Right renal cortex interstitium (tissue), 3 donors: ENCODE data around the gene SEC23A. TPM values are rescaled to one million over a fixed set of nuclear protein-coding genes. Genes with fewer than 3 reads are reported as not detected.
A peak's percentile ranks its signal among the peaks of the same experiment; 100 is the strongest.
"Not testable (repeated sequence)": the region's sequence is repeated elsewhere in the genome, so short reads cannot be mapped to it uniquely, and the experiment has no call there.

ENCODE experiments used
- DNase-seq, 3 donors: peaks; one replicate each; pipeline ENCODE4 v3.0.0-alpha.2; 2013; ENCODE audit warnings: low read depth in 3 of 3, low spot score in 2 of 3
- polyA plus RNA-seq, 3 donors: library from polyadenylated mRNA; unstranded; fragments of 120-200 nt; gene quantifications; one replicate each; pipeline ENCODE4 v1.2.1, GENCODE V29; 2013; ENCODE audit not compliant: insufficient read length in 3 of 3

SEC23A gene
- polyA plus RNA-seq, 3 donors: 65.1 to 67.7 (median 65.6) TPM

DNA sequence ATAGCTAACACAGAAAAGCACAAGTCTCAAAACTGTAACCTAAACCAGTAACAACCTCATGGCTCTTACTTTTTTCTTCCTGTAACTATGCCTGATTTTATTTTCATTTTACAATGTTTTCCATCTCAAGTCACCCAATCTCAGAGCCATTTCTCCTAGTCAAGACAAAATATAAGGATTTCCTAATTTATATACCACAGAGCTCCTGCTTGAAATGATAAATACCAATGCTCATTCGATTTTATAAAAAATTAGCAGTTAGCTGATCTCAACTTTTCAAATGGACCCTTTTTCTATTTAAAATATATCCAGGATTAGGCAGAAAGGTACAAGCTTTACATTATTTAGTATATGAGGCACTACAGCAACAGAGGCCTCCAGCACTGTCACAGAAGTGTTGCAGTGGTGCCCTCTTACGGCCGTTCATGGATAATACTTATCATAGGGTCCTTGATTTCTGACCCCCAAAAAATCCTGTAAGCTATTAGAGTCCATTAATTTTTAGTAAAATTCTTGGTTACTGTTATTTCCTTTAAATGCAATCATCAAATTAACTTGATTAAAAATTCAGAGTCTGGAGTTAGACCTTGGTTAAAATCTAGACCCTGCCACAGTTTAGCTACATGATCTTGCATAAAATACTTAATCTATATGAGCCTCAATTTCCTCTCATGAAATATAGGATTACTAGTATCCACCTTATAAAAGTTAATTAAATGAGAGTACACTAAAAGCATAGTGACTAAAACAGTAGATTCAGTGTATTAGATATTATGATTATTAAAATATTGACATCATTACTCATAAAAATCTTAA, 68.3 kb downstream of the SEC23A start:
- DNase-seq: no peak

DNA sequence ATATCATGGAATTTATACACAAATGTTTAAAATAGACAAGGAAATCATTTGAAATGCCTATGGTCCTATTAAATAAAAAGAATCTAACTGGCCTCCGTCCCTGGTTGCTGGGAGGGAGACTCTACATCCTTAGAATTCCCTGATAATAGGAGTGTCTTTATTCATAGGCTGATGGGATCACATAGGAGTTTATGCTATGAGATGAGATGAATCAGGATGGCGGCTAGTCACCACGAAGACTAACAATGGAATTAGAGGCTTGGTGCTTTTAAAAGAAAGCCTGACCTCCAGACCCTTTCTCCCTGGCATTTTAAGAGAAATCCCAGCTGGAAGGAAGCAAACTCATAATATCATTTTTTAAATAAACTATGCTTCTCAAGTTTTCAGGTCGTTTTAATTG, 69.7 kb downstream of the SEC23A start:
- no peak for DNase-seq

DNA sequence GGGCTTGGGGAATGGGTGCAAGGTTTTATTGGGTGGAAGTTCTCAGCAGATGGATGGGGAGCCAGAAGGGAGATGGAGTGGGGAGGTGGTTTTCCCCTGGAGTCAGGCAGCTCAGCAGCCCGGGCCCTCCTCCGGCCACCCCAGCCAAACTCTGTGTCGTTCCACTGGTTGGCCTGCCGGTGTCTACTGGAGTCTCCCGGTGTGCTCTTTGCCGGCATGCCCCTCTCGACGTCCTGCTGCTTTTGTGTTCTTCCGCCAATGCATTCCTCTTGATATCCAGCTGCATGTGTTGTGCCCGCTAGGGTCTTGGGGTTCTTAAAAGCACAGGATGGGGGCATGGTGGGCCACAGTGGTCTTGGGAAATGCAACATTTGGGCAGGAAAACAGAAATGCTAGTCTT, 72.8 kb downstream of the SEC23A start:
- DNase-seq: no peak

DNA sequence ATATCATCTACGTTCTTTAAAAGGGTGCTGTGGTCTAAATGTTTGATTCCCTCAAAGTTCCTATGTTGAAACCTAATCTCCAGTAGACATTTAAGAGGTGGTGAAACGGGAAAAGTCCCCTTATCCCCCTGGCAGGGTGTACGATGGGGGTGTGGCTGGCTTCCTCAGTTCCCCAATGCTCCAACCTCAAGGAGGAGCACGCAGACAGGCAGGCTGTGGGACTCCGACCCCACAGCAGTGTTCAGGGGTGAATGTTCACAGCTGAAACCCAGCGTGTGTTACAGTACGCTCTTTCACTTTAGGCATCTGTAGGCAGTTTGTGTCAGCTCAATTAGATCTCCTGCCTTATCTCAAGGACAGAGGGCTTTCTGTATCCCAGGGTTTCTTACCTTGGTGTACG, 73.2 kb downstream of the SEC23A start:
- DNase-seq: no peak

DNA sequence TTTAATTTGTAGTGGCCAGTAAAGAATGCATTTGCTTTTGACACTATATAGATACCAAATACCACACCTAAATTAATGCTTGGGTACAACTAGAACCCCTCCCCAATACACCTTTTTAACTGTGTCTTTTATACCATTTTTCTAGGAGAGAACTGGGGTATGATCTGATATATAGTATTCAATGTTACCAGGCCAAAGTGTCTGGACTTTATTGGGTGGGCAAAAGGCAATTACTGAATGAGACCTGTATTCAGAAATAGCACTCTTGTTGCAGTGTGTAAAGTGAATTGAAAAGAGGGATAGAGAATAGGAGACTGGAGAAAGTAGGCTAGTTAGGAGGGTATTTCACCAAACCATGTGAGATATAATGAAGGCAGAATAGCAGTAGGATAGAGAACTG, 74.4 kb downstream of the SEC23A start:
- no peak for DNase-seq

DNA sequence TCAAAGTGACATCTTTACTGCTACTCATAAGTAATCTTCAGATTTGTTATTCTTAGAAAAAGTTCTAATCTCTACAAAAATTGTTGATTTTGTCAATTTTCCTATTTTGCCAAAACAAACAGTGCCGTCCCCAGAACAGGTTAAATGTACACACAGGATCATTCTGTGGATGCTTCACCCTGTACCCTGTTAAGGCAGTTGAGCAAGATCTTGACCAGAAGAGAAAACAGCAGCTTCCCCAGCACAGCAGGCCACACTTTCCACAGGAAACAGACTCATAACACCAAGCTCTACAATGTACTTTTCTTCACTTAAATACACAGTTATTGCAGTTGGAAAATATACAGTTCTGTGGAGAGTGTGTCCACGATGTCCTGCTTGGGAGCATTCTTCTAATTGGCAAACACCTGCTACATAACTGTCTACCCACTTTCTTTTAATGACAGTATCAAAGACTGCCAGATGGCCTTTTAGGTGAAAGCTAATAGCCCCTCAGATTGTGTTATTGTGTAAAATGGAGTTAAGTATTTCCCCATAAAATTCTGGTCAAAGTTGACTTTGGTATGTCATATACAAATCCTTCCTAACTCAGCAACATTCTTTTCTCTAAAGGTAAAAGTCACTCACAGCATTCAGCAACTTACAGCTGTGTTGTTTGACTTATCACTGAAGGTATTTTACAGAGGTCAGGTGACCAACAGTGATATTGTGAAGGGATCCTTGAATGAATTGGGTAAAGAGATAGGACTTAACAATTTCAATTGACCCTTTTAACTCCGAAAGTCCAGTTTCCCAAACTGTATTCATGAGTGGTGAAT, 77.0 kb downstream of the SEC23A start:
- no peak for DNase-seq

DNA sequence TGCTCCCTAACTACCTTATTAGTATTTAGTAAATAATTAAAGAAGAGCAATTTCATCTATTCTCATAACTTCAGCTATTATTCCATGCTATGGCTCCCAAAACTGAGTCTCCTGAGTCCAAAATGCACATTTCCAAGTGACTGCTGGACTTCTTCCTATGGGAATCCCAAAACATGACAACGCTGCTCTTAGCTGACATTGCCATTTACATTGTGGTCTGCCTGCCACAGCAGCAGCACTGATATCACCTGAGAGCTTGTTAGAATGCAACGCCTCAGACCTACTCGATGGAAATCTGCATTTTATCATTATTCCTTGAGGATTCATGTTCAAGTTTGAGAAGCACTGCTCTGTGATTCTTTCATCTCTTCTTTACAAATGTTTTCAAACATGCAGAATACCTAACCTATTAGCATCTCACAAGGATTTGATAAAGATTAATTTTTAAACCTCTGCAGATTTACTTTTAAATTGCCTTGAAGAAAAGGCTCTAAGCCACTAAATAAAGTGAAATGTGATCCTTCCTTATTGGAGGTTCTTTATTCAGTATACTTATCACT, 77.7 kb downstream of the SEC23A start:
- no peak for DNase-seq

DNA sequence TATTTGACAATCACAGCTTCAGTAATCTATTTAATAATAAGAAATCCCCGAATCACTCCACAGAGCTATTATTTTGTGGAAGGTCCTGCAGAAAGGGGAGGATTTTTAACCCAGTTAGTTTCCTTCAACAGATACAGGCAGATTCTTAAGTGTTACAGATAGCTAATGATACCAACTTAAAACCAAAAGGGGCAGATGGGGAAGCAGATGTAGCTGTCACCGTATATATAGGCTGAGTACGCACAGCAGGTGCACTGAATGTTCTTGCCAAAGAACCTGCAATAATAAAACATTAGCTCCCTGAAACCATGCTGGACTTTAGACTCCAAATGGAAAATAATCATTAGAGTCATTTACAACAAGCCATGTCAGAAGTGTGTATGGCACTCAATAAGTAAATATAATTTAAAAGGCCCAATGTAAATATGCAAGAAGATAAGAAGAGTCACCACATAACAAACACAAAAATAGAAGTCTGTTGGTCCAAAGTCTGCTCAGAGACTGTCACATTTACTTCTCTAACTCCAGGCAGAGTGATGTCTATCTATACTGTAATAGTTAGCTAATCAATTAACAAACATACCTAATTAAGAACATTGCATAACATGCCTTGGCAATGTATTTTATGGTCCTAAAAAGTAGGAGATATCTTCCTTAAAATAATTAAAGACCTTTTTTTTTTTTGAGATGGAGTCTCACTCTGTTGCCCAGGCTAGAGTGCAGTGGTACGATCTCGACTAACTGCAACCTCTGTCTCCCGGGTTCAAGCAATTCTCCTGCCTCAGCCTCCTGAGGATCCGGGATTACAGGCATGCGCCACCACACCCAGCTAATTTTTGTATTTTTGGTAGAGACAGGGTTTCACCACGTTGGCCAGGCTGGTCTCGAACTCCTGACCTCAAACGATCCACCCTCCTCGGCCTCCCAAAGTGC, 78.8 kb downstream of the SEC23A start:
- no peak for DNase-seq

DNA sequence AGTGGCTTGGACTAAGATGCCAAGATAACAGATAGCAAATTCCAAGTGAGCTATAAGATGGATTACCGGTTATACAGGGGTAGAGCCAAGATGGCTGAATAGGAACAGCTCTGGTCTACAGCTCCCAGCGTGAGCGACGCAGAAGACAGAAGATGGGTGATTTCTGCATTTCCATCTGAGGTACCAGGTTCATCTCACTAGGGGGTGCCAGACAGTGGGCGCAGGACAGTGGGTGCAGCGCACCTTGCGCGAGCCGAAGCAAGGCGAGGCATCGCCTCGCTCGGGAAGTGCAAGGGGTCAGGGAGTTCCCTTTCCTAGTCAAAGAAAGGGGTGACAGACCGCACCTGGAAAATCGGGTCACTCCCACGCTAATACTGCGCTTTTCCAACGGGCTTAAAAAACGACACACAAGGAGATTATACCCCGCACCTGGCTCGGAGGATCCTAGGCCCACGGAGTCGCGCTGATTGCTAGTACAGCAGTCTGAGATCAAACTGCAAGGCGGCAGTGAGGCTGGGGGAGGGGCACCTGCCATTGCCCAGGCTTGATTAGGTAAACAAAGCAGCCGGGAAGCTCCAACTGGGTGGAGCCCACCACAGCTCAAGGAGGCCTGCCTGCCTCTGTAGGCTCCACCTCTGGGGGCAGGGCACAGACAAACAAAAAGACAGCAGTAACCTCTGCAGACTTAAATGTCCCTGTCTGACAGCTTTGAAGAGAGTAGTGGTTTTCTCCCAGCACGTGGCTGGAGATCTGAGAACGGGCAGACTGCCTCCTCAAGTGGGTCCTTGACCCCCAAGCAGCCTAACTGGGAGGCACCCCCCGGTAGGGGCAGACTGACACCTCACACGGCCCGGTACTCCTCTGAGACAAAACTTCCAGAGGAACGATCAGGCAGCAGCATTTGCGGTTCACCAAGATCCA, 85.7 kb downstream of the SEC23A start:
- not testable (repeated sequence) for DNase-seq

DNA sequence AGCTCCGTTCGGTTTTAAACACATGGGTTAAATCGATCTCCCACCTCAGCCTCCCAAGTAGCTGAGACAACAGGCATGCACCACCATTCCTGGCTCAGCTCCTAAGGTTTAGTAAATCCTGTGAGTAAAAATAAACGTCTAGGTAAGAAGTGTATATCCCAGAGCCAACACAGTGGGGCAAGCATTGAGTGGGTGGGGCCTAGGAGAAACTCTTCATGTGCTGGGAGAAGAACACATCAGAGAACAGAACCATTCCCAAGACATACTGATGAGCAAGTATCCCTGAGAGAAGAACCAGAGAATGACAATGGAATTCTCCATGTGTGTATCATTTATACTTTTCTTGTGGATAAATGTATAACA, 86.3 kb downstream of the SEC23A start:
- no peak for DNase-seq

DNA sequence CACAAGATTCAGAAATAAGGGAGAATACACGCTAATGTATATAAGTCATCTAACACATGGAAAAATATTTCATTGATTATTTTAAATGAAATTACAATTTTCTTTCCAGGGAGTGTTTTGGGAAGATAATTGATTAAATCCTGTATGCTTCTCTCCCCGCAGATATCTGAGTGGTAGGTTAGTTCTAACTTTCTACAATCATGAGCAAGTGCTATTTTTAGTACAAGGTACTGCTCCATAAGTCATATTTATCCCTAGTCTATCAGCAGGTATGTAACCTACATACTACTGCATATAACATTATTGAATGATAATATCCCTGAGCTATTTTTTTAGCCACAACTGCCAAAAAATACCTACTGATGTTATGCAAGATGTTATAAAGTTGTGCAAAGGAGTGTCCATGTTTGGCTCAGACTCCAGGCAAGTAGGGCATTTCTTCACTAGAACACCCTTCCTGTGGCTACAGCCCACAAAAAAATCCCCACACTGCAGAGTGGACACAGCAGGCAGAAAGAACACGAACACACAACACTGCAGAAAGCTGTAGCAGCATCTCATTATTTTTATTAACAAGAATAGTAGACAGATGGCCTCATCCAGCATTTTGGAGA, 87.0 kb downstream of the SEC23A start:
- no peak for DNase-seq

DNA sequence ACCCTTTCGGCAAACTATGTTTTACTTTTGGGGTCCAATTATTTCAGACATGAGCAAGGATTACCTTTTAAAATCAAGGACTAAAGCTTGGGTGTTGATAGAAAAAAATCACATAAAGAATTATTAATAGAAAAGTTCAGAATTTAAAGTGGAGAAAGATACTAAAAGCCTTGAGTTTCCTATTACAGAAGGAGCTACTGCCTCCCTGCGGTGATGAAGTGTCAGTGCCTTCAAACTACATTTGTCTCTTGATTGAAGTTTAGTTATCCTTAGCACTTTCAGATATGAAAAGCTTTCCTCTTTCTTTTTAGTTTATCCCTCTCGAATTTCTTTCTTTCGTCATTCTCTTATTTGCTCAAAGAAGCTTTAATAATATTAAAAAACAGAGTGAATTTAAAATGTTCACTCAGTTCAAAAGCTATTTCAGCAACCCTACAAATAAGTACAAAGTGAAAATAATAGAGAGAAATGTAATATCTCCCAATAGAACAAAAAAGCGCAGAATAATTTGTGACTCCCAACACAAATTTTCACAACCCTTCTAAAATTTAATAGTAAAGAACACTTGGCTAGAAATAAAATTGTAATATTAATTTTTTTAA, 87.6 kb downstream of the SEC23A start:
- no peak for DNase-seq

DNA sequence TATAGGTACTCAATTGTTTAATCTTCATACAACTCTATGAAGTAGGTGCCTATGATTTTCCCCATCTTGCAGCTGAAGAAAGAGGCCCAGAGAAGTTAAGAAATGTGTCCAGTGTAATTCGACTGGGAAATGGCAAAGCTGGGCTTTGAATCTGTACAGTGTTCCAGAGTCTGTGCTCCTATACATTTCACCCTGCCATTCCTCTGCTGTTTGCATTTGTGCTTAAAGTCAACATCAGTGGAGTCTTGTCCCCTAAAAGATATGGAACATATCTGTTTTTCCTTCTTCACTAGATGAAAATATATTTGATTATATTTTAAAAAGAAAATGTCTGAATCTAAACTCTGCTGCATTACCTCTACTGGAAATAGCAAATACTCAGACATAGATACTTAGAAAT, 88.6 kb downstream of the SEC23A start:
- DNase-seq: no peak

DNA sequence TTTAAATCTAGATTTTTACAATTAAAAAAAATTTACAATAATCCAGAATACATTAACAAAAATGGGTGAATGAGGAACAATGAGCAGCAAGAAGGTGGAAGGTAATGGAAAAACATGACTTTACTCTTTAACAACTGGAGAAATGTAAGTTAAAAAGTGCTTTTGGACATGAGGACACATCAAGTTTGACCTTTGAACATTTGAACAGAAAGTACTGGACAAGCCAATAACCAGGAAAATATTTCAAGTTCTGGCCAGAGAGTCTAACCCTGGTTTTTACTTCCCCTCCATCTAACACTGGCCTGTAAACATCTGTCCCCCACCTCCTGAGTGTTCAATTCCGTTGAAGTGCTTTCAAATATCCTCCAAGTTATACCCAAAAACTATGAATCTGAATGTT, 94.1 kb downstream of the SEC23A start:
- DNase-seq: not testable (repeated sequence)

DNA sequence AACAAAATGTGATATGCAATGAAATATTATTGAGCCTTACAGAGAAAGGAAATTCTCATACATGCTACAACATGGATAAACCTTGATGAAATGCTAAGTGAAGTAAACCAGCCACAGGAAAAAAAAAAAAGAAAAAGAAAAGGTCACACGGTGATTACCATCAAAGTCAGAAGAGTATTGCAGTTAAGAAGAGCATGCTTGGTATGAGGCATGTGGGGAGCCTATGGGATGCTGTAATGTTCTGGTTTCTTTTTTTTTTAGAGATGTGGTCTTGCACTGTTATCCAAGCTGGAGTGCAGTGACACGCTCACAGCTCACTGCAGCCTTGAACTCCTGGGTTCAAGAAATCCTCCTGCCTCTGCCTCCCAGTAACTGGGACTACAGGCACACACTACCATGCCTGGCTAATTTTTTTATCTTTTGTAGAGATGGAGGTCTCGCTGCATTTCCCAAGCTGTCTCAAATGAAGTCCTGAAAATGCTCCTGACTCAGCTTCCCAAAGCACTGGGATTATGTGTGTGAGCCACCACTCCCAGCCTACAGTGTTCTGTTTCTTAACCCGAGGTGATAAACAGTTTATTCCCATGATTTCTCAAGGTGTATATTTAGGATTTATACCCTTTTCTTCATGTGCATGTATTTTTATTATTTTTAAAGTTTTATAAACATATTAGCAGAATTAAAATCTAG, 96.2 kb downstream of the SEC23A start:
- no peak for DNase-seq

DNA sequence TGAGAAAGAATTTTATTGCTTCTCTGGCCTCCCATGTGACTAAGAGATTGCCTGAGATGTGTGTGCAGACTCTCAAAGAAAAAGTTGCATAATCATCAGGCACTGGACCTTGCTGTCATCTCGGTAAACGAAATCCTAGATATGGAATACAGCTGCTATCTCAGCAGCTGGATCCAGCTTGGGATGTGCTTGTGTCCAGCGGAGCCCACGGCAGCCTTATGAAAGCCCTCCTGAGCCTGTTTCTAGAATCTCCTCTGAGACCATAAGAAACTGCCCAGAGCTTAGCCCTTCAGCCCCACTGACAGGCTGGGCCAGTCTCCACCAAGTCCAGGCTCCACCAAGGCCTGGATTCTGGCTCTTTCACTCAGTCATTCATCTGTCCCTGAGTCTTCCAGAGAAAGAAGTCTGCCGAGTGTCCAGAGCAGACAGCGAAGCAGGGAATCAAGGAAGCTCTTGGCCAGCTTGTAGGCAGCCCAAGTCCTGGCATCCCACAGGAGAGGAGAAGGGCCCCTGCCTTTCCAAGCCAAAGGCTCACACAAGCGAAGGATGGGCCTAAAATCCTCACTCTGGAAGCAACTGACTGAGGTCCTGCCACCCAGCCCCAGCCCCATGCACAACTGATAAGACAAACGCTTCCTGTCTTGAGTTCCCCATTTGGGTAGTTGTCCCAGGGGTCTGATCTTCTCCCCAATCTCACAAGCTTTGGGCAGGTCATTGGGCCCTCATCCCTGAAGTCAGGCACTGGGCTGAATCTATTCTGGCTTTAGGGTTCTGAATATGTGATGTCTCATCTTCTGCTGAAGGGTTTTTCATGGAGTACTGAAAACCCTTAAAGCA, 97.8 kb downstream of the SEC23A start:
- DNase-seq: peak in 1 of 3 donors; percentile 18

DNA sequence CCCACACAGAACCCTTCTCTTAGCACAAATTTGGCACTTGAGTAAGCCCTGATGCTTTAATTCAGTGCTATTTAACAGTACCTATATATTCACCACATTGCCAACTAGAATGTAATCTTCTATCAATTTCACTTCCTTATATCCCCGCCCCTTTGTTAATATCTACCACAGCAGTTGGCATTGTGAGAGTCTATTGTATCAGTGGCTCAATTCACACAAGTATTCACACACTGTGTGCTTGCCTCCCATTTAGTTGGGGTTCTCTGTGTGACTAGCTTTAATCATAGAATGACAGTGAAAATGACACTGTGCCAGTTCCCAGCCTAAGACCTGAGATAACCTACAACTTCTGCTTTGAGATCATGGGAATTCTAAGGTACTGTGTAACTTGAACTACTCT, 103.1 kb downstream of the SEC23A start:
- DNase-seq: no peak
